HepG2 (cell line): ENCODE data around the gene ZNF184. TPM values are rescaled to one million over a fixed set of nuclear protein-coding genes. Genes with fewer than 3 reads are reported as not detected.

Experiments used
- BCL6 ChIP-seq: IDR thresholded peaks from 2 replicates; pipeline ENCODE4 v1.6.1; 2016; ENCODE audit warnings: missing genetic modification reagents, missing compliant biosample characterization
- CCDC6 ChIP-seq: sonication (generic); formaldehyde crosslinking; IDR thresholded peaks from 2 replicates; pipeline ENCODE4 v1.8.1; 2022; ENCODE audit warnings: mild to moderate bottlenecking, missing genetic modification reagents, moderate library complexity
- CREM ChIP-seq, 2 experiments: sonication (generic) in 1 of 2; formaldehyde crosslinking in 1 of 2; IDR thresholded peaks; 2 replicates each; pipeline versions ENCODE4 v1.4.0 to v1.6.1; 2016 to 2020; ENCODE audit warnings: antibody characterized with exemption in 1 of 2, mild to moderate bottlenecking in 1 of 2, missing genetic modification reagents in 1 of 2
- FOXA3 ChIP-seq: IDR thresholded peaks from 2 replicates; pipeline ENCODE4 v1.6.1; 2016; ENCODE audit warnings: missing genetic modification reagents, missing compliant biosample characterization
- HNF4A ChIP-seq: sonication (generic); formaldehyde crosslinking; IDR thresholded peaks from 2 replicates; pipeline ENCODE4 v1.4.0; 2020; ENCODE audit warnings: missing genetic modification reagents
- HOXA3 ChIP-seq: sonication (generic); formaldehyde crosslinking; IDR thresholded peaks from 2 replicates; pipeline ENCODE4 v1.5.0; 2020; ENCODE audit warnings: missing genetic modification reagents
- KDM2A ChIP-seq: sonication (generic); formaldehyde crosslinking; IDR thresholded peaks from 2 replicates; pipeline ENCODE4 v1.4.0; 2020; ENCODE audit warnings: low read depth, missing genetic modification reagents, borderline replicate concordance
- KMT2B ChIP-seq: IDR thresholded peaks from 2 replicates; pipeline ENCODE4 v1.6.1; 2016; ENCODE audit warnings: missing genetic modification reagents, missing compliant biosample characterization
- MTA1 ChIP-seq: sonication (generic); formaldehyde crosslinking; IDR thresholded peaks from 2 replicates; pipeline ENCODE4 v1.4.0; 2020; ENCODE audit warnings: missing genetic modification reagents, mild to moderate bottlenecking, borderline replicate concordance
- SIN3B ChIP-seq: fragments of 150-350 bp; IDR thresholded peaks from 2 replicates; pipeline ENCODE4 v1.6.1; 2014; ENCODE audit warnings: low read length
- SRSF1 ChIP-seq: fragments of 200-400 bp; formaldehyde crosslinking; optimal IDR thresholded peaks from 2 replicates; pipeline ENCODE3; 2017; ENCODE audit warnings: mild to moderate bottlenecking, low read depth, low read length, moderate library complexity
- ZKSCAN5 ChIP-seq: sonication (generic); formaldehyde crosslinking; IDR thresholded peaks from 2 replicates; pipeline ENCODE4 v1.5.1; 2020; ENCODE audit warnings: mild to moderate bottlenecking, missing genetic modification reagents
- ZKSCAN8 ChIP-seq: IDR thresholded peaks from 2 replicates; pipeline ENCODE4 v1.6.1; 2016; ENCODE audit warnings: borderline replicate concordance, missing genetic modification reagents, missing compliant biosample characterization
- ZNF180 ChIP-seq: sonication (generic); formaldehyde crosslinking; IDR thresholded peaks from 2 replicates; pipeline ENCODE4 v1.4.0; 2020; ENCODE audit warnings: low read depth, missing genetic modification reagents, borderline replicate concordance
- ZNF232 ChIP-seq: sonication (generic); formaldehyde crosslinking; IDR thresholded peaks from 2 replicates; pipeline ENCODE4 v1.4.0; 2020; ENCODE audit warnings: missing genetic modification reagents, borderline replicate concordance
- ZNF333 ChIP-seq: sonication (generic); formaldehyde crosslinking; IDR thresholded peaks from 2 replicates; pipeline ENCODE4 v1.4.0; 2020; ENCODE audit warnings: mild to moderate bottlenecking, missing genetic modification reagents, borderline replicate concordance
- ZNF567 ChIP-seq: sonication (generic); formaldehyde crosslinking; IDR thresholded peaks from 2 replicates; pipeline ENCODE4 v1.8.1; 2023; ENCODE audit warnings: mild to moderate bottlenecking, missing genetic modification reagents, borderline replicate concordance
- ZNF605 ChIP-seq: sonication (generic); formaldehyde crosslinking; IDR thresholded peaks from 2 replicates; pipeline ENCODE4 v1.8.0; 2022; ENCODE audit warnings: mild to moderate bottlenecking, missing genetic modification reagents
- ZNF720 ChIP-seq: sonication (generic); formaldehyde crosslinking; IDR thresholded peaks from 2 replicates; pipeline ENCODE4 v1.4.0; 2020; ENCODE audit warnings: missing genetic modification reagents
- ZNF883 ChIP-seq: sonication (generic); formaldehyde crosslinking; IDR thresholded peaks from 2 replicates; pipeline ENCODE4 v1.5.1; 2020; ENCODE audit warnings: mild to moderate bottlenecking, missing genetic modification reagents; ENCODE audit errors: not compliant biosample characterization
- polyA plus RNA-seq, 8 experiments: library from polyadenylated mRNA; depleted of rRNA in 3 of 8; stranded (reverse) in 7 of 8; unstranded in 1 of 8; fragments of >200 nt; fragmentation: Illumina TruSeq in 4 of 8; extraction: Trizol in 4 of 8; gene quantifications; 2 replicates each; pipeline versions ENCODE4 v1.2.1 to v1.2.3, GENCODE V29; 2011 to 2016; ENCODE audit warnings: low read depth in 4 of 8, missing spikeins in 1 of 8, mixed read lengths in 1 of 8; ENCODE audit not compliant: insufficient read depth in 1 of 8
- total RNA-seq, 5 experiments: library from RNA; depleted of rRNA; stranded (reverse); fragments of >200 nt; fragmentation: Illumina TruSeq; extraction: Trizol; gene quantifications; 2 replicates each; pipeline ENCODE4 v1.2.3, GENCODE V29; 2016; ENCODE audit warnings: low read depth in 1 of 5
- TF ChIP-seq, protein P1 (sequence below): IDR thresholded peaks from 2 replicates; pipeline ENCODE4 v1.6.1; 2012; ENCODE audit warnings: low read depth, low read length, improper control_type of control experiment
- TF ChIP-seq, protein P2 (sequence below): sonication (generic); formaldehyde crosslinking; IDR thresholded peaks from 2 replicates; pipeline ENCODE4 v1.4.0; 2020; ENCODE audit warnings: mild to moderate bottlenecking, low read depth, missing genetic modification reagents
- TF ChIP-seq, protein P3 (sequence below): sonication (generic); formaldehyde crosslinking; IDR thresholded peaks from 2 replicates; pipeline ENCODE4 v1.8.0; 2022; ENCODE audit warnings: missing genetic modification reagents, mild to moderate bottlenecking, borderline replicate concordance
- TF ChIP-seq, protein P4 (sequence below): sonication (generic); formaldehyde crosslinking; IDR thresholded peaks from 2 replicates; pipeline ENCODE4 v1.8.1; 2023; ENCODE audit warnings: missing genetic modification reagents, inconsistent platforms, borderline replicate concordance
- TF ChIP-seq, protein P5 (sequence below): IDR thresholded peaks from 2 replicates; pipeline ENCODE4 v1.6.1; 2016; ENCODE audit warnings: mild to moderate bottlenecking, missing biosample characterization, missing genetic modification reagents

ZNF184 gene
- total and polyA plus RNA-seq, 2 of the 13 experiments (the other 11 are each of a cell fraction or from before 2014, with no cell fraction given): 2.1 to 10.1 TPM

DNA sequence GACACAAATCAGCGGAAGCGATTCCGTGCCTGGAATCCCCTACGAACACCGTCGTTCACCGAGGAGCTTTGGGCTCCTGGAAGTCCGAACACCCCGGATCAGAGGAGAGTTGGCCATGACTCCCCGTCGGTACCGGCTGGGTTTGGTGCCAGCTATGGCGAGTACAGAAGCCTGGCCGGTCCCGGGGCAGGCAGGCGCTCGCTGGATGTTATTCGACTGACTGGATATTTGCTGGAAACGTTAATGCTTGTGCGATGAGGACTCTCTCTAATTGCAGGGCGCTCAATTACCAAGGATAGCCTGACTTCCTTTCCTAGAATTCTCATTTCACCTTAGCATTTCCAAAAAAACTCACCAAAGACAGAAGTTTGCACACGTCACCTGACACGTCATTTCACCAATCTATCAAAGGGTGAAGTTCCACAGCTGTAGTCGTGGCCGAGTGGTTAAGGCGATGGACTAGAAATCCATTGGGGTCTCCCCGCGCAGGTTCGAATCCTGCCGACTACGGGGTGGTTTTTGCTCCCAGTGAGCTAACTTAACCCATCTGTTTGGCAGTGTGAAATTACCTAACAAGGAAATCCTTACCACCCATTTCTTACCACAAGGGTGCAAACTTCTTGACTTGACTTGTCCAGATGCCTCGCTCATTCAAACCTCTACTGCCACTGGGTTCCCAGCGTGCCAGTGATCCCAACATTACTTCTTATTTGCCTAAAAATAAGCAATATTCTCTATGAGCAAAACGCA is 22.7 kb upstream of the ZNF184 start (continued):
- TF ChIP-seq, protein P1, sequence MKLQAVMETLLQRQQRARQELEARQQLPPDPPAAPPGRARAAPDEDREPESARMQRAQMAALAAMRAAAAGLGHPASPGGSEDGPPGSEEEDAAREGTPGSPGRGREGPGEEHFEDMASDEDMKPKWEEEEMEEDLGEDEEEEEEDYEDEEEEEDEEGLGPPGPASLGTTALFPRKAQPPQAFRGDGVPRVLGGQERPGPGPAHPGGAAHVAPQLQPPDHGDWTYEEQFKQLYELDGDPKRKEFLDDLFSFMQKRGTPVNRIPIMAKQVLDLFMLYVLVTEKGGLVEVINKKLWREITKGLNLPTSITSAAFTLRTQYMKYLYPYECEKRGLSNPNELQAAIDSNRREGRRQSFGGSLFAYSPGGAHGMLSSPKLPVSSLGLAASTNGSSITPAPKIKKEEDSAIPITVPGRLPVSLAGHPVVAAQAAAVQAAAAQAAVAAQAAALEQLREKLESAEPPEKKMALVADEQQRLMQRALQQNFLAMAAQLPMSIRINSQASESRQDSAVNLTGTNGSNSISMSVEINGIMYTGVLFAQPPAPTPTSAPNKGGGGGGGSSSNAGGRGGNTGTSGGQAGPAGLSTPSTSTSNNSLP: peak; percentile 57; the same call in 1 of the 2 replicates
- TF ChIP-seq ZNF232 (CRISPR knock-in tag) (no peak), FOXA3 (CRISPR knock-in tag) (peak; percentile 56; the same call in 1 of the 2 replicates), ZKSCAN5 (CRISPR knock-in tag) (no peak), ZNF333 (no peak), MTA1 (CRISPR knock-in tag) (peak; percentile 57; the same call in 1 of the 2 replicates), ZNF567 (CRISPR knock-in tag) (0 out of 2 replicates have a peak, but pooled peaks have one; percentile 62), KDM2A (CRISPR knock-in tag) (peak; percentile 79), ZNF605 (CRISPR knock-in tag) (peak; percentile 75), SRSF1 (no peak), HNF4A (peak; percentile 84), CREM (IDR thresholded peaks at IDR 0.05) (peak; percentile 96), CREM (CRISPR knock-in tag; IDR thresholded peaks at IDR 0.05) (no peak; the same call in 1 of the 2 replicates), CCDC6 (no peak), ZKSCAN8 (CRISPR knock-in tag) (peak; percentile 80; the same call in 1 of the 2 replicates), HOXA3 (peak; percentile 99), SIN3B (no peak), ZNF720 (CRISPR knock-in tag) (no peak), ZNF883 (CRISPR knock-in tag) (peak; percentile 49), KMT2B (CRISPR knock-in tag) (peak; percentile 63), BCL6 (peak; percentile 20; the same call in 1 of the 2 replicates), ZNF180 (CRISPR knock-in tag) (no peak)
- TF ChIP-seq, protein P2, sequence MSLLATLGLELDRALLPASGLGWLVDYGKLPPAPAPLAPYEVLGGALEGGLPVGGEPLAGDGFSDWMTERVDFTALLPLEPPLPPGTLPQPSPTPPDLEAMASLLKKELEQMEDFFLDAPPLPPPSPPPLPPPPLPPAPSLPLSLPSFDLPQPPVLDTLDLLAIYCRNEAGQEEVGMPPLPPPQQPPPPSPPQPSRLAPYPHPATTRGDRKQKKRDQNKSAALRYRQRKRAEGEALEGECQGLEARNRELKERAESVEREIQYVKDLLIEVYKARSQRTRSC (CRISPR knock-in tag): no peak
- TF ChIP-seq, protein P3, sequence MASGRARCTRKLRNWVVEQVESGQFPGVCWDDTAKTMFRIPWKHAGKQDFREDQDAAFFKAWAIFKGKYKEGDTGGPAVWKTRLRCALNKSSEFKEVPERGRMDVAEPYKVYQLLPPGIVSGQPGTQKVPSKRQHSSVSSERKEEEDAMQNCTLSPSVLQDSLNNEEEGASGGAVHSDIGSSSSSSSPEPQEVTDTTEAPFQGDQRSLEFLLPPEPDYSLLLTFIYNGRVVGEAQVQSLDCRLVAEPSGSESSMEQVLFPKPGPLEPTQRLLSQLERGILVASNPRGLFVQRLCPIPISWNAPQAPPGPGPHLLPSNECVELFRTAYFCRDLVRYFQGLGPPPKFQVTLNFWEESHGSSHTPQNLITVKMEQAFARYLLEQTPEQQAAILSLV: 0 out of 2 replicates have a peak, but pooled peaks have one; percentile 20
- TF ChIP-seq, protein P4, sequence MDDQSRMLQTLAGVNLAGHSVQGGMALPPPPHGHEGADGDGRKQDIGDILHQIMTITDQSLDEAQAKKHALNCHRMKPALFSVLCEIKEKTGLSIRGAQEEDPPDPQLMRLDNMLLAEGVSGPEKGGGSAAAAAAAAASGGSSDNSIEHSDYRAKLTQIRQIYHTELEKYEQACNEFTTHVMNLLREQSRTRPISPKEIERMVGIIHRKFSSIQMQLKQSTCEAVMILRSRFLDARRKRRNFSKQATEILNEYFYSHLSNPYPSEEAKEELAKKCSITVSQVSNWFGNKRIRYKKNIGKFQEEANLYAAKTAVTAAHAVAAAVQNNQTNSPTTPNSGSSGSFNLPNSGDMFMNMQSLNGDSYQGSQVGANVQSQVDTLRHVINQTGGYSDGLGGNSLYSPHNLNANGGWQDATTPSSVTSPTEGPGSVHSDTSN (CRISPR knock-in tag): no peak
- TF ChIP-seq, protein P5, sequence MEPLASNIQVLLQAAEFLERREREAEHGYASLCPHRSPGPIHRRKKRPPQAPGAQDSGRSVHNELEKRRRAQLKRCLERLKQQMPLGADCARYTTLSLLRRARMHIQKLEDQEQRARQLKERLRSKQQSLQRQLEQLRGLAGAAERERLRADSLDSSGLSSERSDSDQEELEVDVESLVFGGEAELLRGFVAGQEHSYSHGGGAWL (CRISPR knock-in tag): 0 out of 2 replicates have a peak, but pooled peaks have one; percentile 40
